K562 (cell line): ENCODE data around the gene FAM227A. TPM values are rescaled to one million over a fixed set of nuclear protein-coding genes. Genes with fewer than 3 reads are reported as not detected.

Experiments
- ATF1 ChIP-seq, 2 experiments: fragments of 450-650 bp in 1 of 2; IDR thresholded peaks; 2 replicates each; pipeline ENCODE4 v1.6.1; 2016; ENCODE audit warnings: missing compliant biosample characterization in 1 of 2, missing genetic modification characterization in 1 of 2
- NR2C2 ChIP-seq, 2 experiments: fragments of 200-800 bp in 1 of 2; sonication (Bioruptor generic) in 1 of 2; sonication (generic) in 1 of 2; formaldehyde crosslinking in 1 of 2; IDR thresholded peaks; 2 replicates each; pipeline versions ENCODE4 v1.6.1 to v1.8.0; 2016 to 2022; ENCODE audit warnings: mild to moderate bottlenecking in 1 of 2, missing compliant biosample characterization in 1 of 2, missing genetic modification characterization in 1 of 2, missing genetic modification reagents in 1 of 2
- RFX1 ChIP-seq: fragments of 450-650 bp; IDR thresholded peaks from 2 replicates; pipeline ENCODE4 v1.6.1; 2016; ENCODE audit warnings: mild to moderate bottlenecking, moderate library complexity
- SMARCA4 ChIP-seq: fragments of 450-650 bp; IDR thresholded peaks from 2 replicates; pipeline ENCODE4 v1.6.1; 2016
- TCF7L2 ChIP-seq: fragments of 150-350 bp; IDR thresholded peaks from 2 replicates; pipeline ENCODE4 v1.6.1; 2016; ENCODE audit warnings: low read depth, mild to moderate bottlenecking, low read length, moderate library complexity
- YY1 ChIP-seq, 3 experiments: IDR thresholded peaks; 2 replicates each; pipeline ENCODE4 v1.6.1; 2011; ENCODE audit warnings: low read length in 2 of 3, mild to moderate bottlenecking in 2 of 3, moderate library complexity in 2 of 3, borderline replicate concordance in 1 of 3, control low read depth in 1 of 3, low read depth in 1 of 3; ENCODE audit not compliant: insufficient read depth in 3 of 3, insufficient replicate concordance in 2 of 3, control insufficient read depth in 1 of 3, insufficient read length in 1 of 3; ENCODE audit errors: extremely low read depth in 1 of 3
- ZNF445 ChIP-seq: fragments of 250-450 bp; sonication (Bioruptor Pico); IDR thresholded peaks from 2 replicates; pipeline ENCODE4 v1.4.0; 2020; ENCODE audit warnings: low read depth, mild to moderate bottlenecking, moderate library complexity
- polyA plus RNA-seq, 8 experiments: library from polyadenylated mRNA; depleted of rRNA in 4 of 8; stranded (reverse) in 5 of 8; unstranded in 3 of 8; fragments of >200 nt; fragmentation: Nextera tagmentation in 2 of 8; fragmentation: Illumina TruSeq in 1 of 8; extraction: Ambion mirVana in 2 of 8; extraction: Trizol in 1 of 8; gene quantifications; 2 replicates each; pipeline versions ENCODE4 v1.2.1 to v1.2.3, GENCODE V29; 2011 to 2014; ENCODE audit warnings: inconsistent platforms in 1 of 8, missing spikeins in 1 of 8
- total RNA-seq, 7 experiments: library from RNA; depleted of rRNA in 6 of 7; stranded (reverse); fragments of >200 nt in 6 of 7; fragmentation: Illumina TruSeq in 2 of 7; extraction: Trizol in 2 of 7; gene quantifications; 2 replicates each; pipeline versions ENCODE4 v1.2.1 to v1.2.3, GENCODE V29; 2011 to 2021; ENCODE audit warnings: low replicate concordance in 1 of 7

FAM227A gene
- total and polyA plus RNA-seq, 9 of the 15 experiments (the other 6 are each of a cell fraction or from before 2014, with no cell fraction given), result 0.10 to 2.2 (median 0.83) TPM

GRCh38 chr22:38656256-38657044, at the start of gene FAM227A, which contains the start of gene CBY1 (continued):
- peak; percentile 97 for TF ChIP-seq RFX1
- TF ChIP-seq YY1 (IDR thresholded peaks at IDR 0.05; ENCODE audit: borderline replicate concordance in 1 of 3, control insufficient read depth in 1 of 3, extremely low read depth in 1 of 3, insufficient read depth in 3 of 3, insufficient read length in 1 of 3, insufficient replicate concordance in 2 of 3, low read depth in 1 of 3, low read length in 2 of 3), result peak in 2 of 3 experiments; percentile 42 to 56
- TF ChIP-seq TCF7L2, result peak; percentile 91
- TF ChIP-seq NR2C2 (CRISPR knock-in tag; IDR thresholded peaks at IDR 0.05), result no peak
- peak; percentile 22; the same call in 1 of the 2 replicates for TF ChIP-seq NR2C2 (tag; IDR thresholded peaks at IDR 0.05)
- TF ChIP-seq SMARCA4, result no peak
- TF ChIP-seq ATF1 (CRISPR knock-in tag; IDR thresholded peaks at IDR 0.05), result no peak
- TF ChIP-seq ATF1 (tag; IDR thresholded peaks at IDR 0.05), result peak; percentile 46; the same call in 1 of the 2 replicates
- TF ChIP-seq ZNF445 (CRISPR knock-in tag), result no peak
